ENCODE measurements around the gene POTEG. TPM values are rescaled to one million over a fixed set of nuclear protein-coding genes. Genes with fewer than 3 reads are reported as not detected.

The POTEG gene
- not detected for total RNA-seq

GRCh38 chr14:19434241-19434640 lies at the start of gene POTEG:
POTEG (minus strand) TSS chr14:19434341; CDS start chr14:19434289, 52 bp downstream.

Small RNA genes within 50 kb of the gene (small RNA-seq; reads per million reads assigned to genes)
- gene RNU6-1268P (ENCODE audit: low replicate concordance), result not detected

All from parietal lobe (tissue), 2 donors.